GM21390 (cell line): ENCODE results near the gene AQP9.
"Not testable (repeated sequence)": the region's sequence is repeated elsewhere in the genome, so short reads cannot be mapped to it uniquely, and the experiment has no call there.

Source experiments
- ATAC-seq: cut with Tn5 transposase; IDR thresholded peaks from one replicate; pipeline ENCODE4 v1.9.1; 2021; ENCODE audit not compliant: unreplicated experiment

AQP9 gene

GRCh38 chr15:58179206-58179605, 41.0 kb downstream of the AQP9 start:
- ATAC-seq, result no peak

- ATAC-seq, result no peak
Observed at GRCh38 chr15:58179741-58180381, 41.7 kb downstream of the AQP9 start.

GRCh38 chr15:58182460-58183163, 44.4 kb downstream of the AQP9 start:
- no peak for ATAC-seq

GRCh38 chr15:58185439-58185838, 47.3 kb downstream of the AQP9 start:
- ATAC-seq, result no peak

DNA sequence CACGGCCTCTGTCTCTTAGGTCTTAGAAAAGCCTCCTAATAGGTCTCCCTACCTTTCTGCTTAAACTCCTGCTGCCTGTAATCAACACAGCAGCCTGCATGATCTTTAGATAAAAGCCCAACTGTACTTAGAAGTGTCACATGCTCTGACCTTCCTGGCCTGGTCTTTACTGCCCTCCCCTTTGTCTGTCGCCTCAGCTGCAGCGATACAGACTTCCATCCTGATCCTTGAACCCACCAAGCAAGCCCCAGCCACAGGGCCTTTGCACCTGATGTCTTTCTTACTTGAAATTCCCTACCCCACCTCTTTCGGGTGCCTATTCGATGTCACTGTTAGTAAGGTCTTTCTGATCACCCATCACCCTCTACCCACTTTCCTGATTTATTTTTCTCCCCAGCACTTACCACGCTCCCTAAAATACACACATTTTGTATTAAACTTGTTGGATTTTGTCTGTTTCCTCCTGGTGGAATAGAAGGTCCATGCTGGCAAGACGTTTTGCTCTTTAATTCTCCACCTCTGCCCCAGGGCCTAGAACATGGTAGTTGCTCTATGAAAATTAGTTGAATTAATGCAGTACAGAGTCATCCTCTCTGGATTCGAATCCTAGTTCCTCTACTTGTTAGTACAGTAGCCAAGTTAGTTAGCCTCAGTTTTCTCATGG, 51.1 kb downstream of the AQP9 start:
- ATAC-seq, result no peak

GRCh38 chr15:58190419-58190818, 52.2 kb downstream of the AQP9 start:
- ATAC-seq, result no peak

GRCh38 chr15:58193636-58194035, 55.5 kb downstream of the AQP9 start:
- ATAC-seq, result not testable (repeated sequence)

GRCh38 chr15:58200739-58201138, 62.6 kb downstream of the AQP9 start:
- no peak for ATAC-seq

DNA sequence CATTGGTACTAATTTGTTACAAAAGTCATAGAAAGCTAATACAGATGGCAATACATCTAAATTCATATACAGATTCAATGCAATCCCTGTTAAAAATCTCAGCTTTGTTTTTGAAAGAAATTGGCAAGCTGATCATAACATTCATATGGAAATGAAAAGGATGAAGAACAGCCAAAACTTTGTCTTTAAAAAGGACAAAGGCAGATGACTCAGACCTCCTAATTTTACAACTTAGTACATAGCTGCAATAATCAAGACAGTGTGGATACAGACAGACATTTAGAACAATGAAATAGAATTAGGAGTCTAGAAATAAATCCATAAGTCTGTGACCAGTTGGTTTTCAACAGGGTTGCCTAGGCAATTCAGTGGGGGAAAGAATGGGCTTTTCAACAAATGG, 63.3 kb downstream of the AQP9 start:
- ATAC-seq, result no peak

DNA sequence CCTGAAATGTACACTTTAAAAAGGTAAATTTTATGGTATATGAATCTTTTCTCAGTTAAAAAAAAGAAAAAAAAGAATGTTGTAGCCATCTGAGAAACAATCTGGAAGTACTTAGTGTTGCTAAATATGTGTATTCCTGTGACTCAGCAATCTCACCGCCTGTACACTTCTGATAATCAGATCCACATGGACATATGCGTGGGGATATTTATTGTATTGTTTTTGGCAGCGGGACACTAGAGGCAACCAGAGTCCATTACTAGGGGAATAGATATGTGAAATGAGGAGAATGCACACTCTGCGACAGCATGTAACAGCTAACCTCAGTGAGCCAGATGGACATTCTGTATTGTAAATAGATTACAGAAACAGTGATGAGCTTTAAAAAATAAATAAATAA, 65.4 kb downstream of the AQP9 start:
- no peak for ATAC-seq

- no peak for ATAC-seq
Observed at GRCh38 chr15:58206151-58206550, 68.0 kb downstream of the AQP9 start.

- not testable (repeated sequence) for ATAC-seq
Observed at GRCh38 chr15:58208217-58208616, 70.0 kb downstream of the AQP9 start.

DNA sequence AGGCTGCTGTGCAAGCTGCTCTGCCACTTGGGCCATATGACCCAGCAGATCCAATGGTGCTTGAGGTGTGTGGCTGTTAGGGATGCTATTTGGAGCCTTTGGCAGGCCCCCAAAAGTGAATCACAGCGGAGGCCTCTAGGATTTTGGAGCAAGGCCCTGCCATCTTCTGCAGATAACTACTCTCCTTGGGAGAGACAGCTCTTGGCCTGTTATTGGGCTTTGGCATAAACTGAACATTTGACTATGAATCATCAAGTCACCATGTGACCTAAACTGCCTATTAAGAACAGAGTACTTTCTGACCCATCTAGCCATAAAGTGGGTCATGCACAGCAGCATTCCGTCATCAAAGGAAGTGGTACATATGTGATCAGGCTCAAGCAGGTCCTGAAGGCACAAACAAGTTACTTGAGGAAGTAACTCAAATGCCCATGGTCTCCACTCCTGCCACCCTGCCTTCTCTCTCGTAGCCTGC, 70.9 kb downstream of the AQP9 start:
- not testable (repeated sequence) for ATAC-seq

DNA sequence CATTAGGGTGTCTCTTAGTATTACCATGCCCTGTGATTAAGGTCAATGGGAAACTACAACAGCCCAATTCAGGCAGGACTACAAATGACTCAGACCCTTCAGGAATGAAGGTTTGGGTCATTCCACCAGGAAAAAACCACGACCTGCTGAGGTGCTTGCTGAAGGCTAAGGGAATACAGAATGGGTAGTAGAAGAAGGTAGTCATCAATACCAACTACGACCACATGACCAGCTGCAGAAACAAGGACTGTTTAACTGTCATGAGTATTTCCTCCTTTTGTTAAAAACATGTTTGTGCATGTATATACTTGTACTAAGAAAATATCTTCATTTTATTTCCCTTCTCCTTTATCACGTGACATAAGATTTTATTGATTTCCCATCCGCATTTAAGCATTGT, 71.8 kb downstream of the AQP9 start:
- not testable (repeated sequence) for ATAC-seq

DNA sequence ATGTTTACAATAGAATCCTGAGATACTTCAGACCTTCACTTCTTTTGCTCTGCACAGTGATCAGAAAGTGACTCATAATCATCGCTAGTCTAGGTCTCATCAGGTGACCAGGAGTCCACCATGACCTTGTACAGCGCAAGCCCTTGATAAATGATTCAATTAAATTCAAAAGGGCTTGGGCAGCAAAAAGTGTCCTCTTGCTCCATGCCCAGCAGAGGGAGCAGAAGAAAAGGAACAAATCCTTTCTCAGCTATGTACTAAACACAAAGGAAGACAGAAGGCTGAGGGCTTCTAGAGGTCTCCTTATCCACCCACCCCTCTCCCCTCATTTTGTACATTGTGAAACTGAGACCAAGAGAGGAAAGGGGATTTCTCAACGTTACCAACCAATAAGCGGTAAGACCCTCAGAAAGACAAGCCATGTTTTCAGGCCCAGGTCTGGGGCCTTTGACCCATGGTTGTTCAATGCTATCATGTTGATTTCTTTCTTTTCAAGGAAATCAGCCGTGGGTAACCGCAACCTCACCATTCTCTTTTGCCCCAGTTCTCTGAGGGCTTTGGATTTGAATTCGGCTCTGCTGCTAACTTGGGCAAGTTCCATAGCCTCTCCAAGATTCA, 74.8 kb downstream of the AQP9 start:
- ATAC-seq, result no peak

GRCh38 chr15:58213587-58214338, 75.6 kb downstream of the AQP9 start:
- no peak for ATAC-seq

DNA sequence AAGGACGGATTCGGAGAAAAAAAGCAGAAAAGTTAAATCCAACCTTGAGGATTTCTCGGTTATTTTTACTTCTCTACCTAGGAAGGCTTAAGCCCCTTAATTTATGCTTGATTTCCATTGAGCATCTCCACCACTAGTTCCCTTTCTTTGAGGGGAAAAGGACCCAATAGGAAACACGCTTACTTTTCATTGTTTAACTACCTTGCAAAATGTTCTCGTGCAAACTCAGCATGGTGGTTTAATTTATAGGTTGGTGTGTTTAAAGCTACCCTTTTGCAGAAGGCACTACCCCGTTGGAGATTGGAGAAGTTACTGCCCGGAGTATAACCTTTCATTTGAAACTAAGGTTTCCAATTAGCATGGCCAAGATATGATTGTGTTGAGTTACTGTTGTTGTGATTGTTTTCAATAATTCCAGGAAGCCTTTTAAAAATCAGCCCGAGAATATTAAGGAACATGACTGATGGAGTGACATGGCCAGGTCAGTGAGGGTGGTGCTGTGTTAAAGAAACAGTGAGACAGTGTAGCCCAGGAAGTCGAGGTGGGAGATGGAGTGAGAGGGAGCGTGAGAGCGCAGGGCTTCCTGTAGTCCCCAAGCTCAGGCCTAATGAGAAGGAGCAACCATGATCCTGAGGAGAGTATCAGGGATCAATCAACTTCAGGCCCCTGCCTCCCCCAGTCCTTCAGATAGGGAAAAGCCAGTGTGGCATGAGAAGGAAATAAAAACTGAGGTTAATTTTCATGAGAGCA, 76.6 kb downstream of the AQP9 start:
- ATAC-seq, result no peak

DNA sequence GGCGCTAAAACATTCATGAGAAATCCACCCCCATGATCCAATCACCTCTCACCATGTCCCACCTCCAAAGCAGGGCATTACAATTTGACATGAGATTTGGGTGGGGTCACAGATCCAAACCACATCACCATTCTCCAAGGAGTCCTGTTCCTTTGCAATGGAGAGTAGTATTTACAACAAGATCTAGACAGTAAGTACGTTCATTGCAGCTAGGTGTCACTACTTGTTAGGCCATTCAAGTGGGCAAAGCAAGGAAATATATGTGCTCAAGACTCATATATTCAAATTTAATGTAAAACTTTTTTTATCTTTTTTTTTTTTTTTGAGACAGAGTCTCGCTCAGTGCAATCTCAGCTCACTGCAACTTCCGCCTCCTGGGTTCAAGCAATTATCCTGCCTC, 79.3 kb downstream of the AQP9 start:
- no peak for ATAC-seq

DNA sequence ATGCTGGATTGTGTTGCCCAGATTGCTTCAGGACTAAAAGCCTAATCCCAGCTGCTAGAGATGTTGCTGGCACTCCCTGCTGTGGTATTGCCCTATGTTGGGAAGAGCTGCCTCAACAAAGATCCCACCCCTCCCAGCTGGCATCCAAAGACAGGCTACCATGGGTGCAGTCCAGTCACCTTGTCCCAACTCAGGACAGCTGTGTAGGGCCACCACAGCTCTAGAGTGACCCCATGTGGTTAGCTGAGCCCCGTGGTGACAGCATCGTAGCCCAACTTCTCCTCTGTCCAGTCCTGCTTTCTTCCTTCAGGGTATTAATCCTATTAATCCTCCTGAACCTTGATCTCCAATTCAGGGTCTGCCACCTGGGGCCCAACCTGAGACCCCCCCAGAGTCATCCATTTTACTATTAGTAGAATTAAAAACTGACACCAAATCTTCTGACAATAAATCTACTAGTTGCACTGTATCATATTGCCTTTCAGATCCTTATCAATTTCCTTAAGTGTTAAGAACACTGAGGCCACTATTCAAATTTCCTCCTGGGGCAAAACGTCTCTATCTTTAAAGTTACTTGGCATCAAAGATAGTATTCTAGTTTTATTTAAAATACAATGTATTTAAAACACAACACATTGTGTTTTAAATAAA, 83.5 kb downstream of the AQP9 start:
- ATAC-seq, result no peak

DNA sequence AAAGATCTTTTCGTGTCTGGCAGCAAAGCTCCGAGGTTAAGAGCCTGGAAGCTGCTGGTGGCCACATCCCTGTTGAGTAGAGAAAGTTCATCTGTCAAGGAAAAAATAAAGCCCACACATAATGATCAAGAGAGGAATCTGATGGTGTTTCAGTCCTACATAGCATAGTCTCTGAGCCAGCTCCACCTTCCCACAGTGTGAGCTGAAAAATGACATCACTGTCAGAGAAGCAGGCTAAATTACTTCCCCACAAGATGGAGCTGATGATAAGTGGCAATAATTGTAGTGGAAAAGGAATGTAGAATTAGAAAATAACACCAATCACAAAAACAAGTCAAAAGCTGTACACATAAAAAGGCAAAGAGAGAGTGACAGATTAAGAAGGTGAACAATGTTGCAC, 84.5 kb downstream of the AQP9 start:
- no peak for ATAC-seq
